ENCODE data around the gene TBC1D24.
A peak's percentile ranks its signal among the peaks of the same experiment; 100 is the strongest.

TBC1D24 gene

GRCh38 chr16:2462031-2462866 lies 12.7 kb upstream of the TBC1D24 start:
- H3K36me3 ChIP-seq (ENCODE audit: insufficient read depth, low read length) = peaks cover 19% of the 10 kb centered on the region
- no peaks in the 10 kb centered on the region for H4K20me1 ChIP-seq (ENCODE audit: insufficient read depth, low read length)
- peaks cover 33% of the 10 kb centered on the region for H3K4me1 ChIP-seq (ENCODE audit: insufficient read depth, low read length, severe bottlenecking)
- H3K27me3 ChIP-seq (ENCODE audit: insufficient read depth, low read length) = no peaks in the 10 kb centered on the region
- no peak overlapping the region for H3K27ac ChIP-seq (ENCODE audit: low read depth, low read length, poor library complexity, severe bottlenecking)
- H3K4me3 ChIP-seq (ENCODE audit: low read depth, low read length, poor library complexity, severe bottlenecking) = no peak overlapping the region
- TF ChIP-seq CTCF (IDR thresholded peaks at IDR 0.05; ENCODE audit: low read length) = no peak
- no peak for TF ChIP-seq EZH2 (IDR thresholded peaks at IDR 0.05; ENCODE audit: borderline replicate concordance, low read length)
- H3F3A ChIP-seq (ENCODE audit: insufficient read depth, low read length) = 0 out of 2 replicates have a peak, but pooled peaks cover 4% of the 10 kb centered on the region
- no peaks in the 10 kb centered on the region for H3K79me2 ChIP-seq (ENCODE audit: insufficient read depth, low read length)
- no peak overlapping the region for H3K4me2 ChIP-seq (ENCODE audit: low read length)
- H3K9me2 ChIP-seq (ENCODE audit: low read depth, low read length) = no peaks in the 10 kb centered on the region
- no peak overlapping the region for H2AFZ ChIP-seq (ENCODE audit: low read length)
- H3K9me3 ChIP-seq (ENCODE audit: low read length) = no peaks in the 10 kb centered on the region
- H3K9ac ChIP-seq (ENCODE audit: low read length) = no peak overlapping the region

DNA sequence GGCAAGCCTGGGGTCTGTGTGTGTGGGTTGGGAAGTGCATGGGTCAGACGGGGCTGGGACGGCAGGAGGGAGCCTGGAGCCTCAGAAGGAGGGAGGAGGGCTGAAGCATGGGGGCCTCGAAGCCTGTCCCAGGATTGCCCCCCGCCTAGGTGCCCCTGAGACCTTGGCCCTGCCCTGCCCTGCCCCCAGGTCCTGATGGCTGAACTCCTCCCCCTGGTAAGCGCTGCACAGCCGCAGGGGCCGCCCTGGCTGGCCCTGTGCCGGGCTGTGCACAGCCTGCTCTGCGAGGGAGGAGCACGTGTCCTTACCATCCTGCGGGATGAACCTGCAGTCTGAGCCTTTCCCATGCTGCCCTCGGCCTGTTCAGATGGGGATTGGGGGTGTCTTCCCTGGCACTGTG lies 10.6 kb upstream of the TBC1D24 start:
- TF ChIP-seq CTCF (IDR thresholded peaks at IDR 0.05; ENCODE audit: low read length) (no peak), EZH2 (IDR thresholded peaks at IDR 0.05; ENCODE audit: borderline replicate concordance, low read length) (no peak)
- no peaks in the 10 kb centered on the region for H3F3A ChIP-seq (ENCODE audit: insufficient read depth, low read length)
- no peak overlapping the region for H3K4me2 ChIP-seq (ENCODE audit: low read length)
- H3K36me3 ChIP-seq (ENCODE audit: insufficient read depth, low read length) = peaks cover 8% of the 10 kb centered on the region; the same call in 1 of the 2 replicates
- H2AFZ ChIP-seq (ENCODE audit: low read length) = no peak overlapping the region
- no peaks in the 10 kb centered on the region for H4K20me1 ChIP-seq (ENCODE audit: insufficient read depth, low read length)
- no peak overlapping the region for H3K4me3 ChIP-seq (ENCODE audit: low read depth, low read length, poor library complexity, severe bottlenecking)
- H3K9me2 ChIP-seq (ENCODE audit: low read depth, low read length) = no peaks in the 10 kb centered on the region
- H3K9ac ChIP-seq (ENCODE audit: low read length) = no peak overlapping the region
- no peaks in the 10 kb centered on the region for H3K27me3 ChIP-seq (ENCODE audit: insufficient read depth, low read length)
- no peak overlapping the region for H3K27ac ChIP-seq (ENCODE audit: low read depth, low read length, poor library complexity, severe bottlenecking)
- no peaks in the 10 kb centered on the region for H3K79me2 ChIP-seq (ENCODE audit: insufficient read depth, low read length)
- peaks cover 44% of the 10 kb centered on the region for H3K4me1 ChIP-seq (ENCODE audit: insufficient read depth, low read length, severe bottlenecking)
- no peaks in the 10 kb centered on the region for H3K9me3 ChIP-seq (ENCODE audit: low read length)

- Histone ChIP-seq H3K79me2 (ENCODE audit: insufficient read depth, low read length) (no peaks in the 10 kb centered on the region), H3F3A (ENCODE audit: insufficient read depth, low read length) (no peaks in the 10 kb centered on the region), H3K4me2 (ENCODE audit: low read length) (no peak overlapping the region), H3K9me3 (ENCODE audit: low read length) (no peaks in the 10 kb centered on the region), H3K9ac (ENCODE audit: low read length) (no peak overlapping the region), H3K9me2 (ENCODE audit: low read depth, low read length) (no peaks in the 10 kb centered on the region), H4K20me1 (ENCODE audit: insufficient read depth, low read length) (no peaks in the 10 kb centered on the region), H3K4me3 (ENCODE audit: low read depth, low read length, poor library complexity, severe bottlenecking) (no peak overlapping the region), H2AFZ (ENCODE audit: low read length) (no peak overlapping the region), H3K27me3 (ENCODE audit: insufficient read depth, low read length) (no peaks in the 10 kb centered on the region; the same call in 1 of the 2 replicates), H3K36me3 (ENCODE audit: insufficient read depth, low read length) (peaks cover 8% of the 10 kb centered on the region; the same call in 1 of the 2 replicates), H3K4me1 (ENCODE audit: insufficient read depth, low read length, severe bottlenecking) (peaks cover 37% of the 10 kb centered on the region), H3K27ac (ENCODE audit: low read depth, low read length, poor library complexity, severe bottlenecking) (no peak overlapping the region)
- TF ChIP-seq EZH2 (IDR thresholded peaks at IDR 0.05; ENCODE audit: borderline replicate concordance, low read length) (no peak), CTCF (IDR thresholded peaks at IDR 0.05; ENCODE audit: low read length) (peak; percentile 42)
These were observed 9.1 kb upstream of the TBC1D24 start for GRCh38 chr16:2465653-2466415.

Data from OCI-LY1 (cell line).